CD4-positive, alpha-beta T cell treated with Interleukin-15 for 4 hours (primary cell): ENCODE data around the gene NMS.
"Not testable (repeated sequence)": the region's sequence is repeated elsewhere in the genome, so short reads cannot be mapped to it uniquely, and the experiment has no call there.

Experiments
- DNase-seq: peaks from one replicate; pipeline ENCODE4 v3.0.0-alpha.2; 2020; ENCODE audit warnings: low spot score

The NMS gene

GRCh38 chr2:100470182-100470581 is at the start of gene NMS:
NMS (plus strand) TSS chr2:100470482; CDS start chr2:100470489, 7 bp downstream.
- DNase-seq, result no peak

GRCh38 chr2:100422320-100423055 is 47.8 kb upstream of the NMS start:
- DNase-seq, result no peak

GRCh38 chr2:100423631-100424030 is 46.7 kb upstream of the NMS start:
- no peak for DNase-seq

GRCh38 chr2:100424277-100424875 is 45.9 kb upstream of the NMS start:
- DNase-seq, result no peak

GRCh38 chr2:100425107-100425506 is 45.2 kb upstream of the NMS start:
- DNase-seq, result no peak

GRCh38 chr2:100425573-100426383 is 44.5 kb upstream of the NMS start:
- no peak for DNase-seq

- DNase-seq, result no peak
Measured at GRCh38 chr2:100426384-100426720, 43.9 kb upstream of the NMS start.

GRCh38 chr2:100427111-100427510 is 43.2 kb upstream of the NMS start:
- no peak for DNase-seq

- DNase-seq, result peak; percentile 49
Measured at GRCh38 chr2:100427627-100428258, 42.5 kb upstream of the NMS start.

- no peak for DNase-seq
Measured at GRCh38 chr2:100429726-100430125, 40.6 kb upstream of the NMS start.

- DNase-seq, result no peak
Measured at GRCh38 chr2:100437751-100438150, 32.5 kb upstream of the NMS start.

- no peak for DNase-seq
Measured at GRCh38 chr2:100446696-100447095, 23.6 kb upstream of the NMS start.

GRCh38 chr2:100451092-100451491 is 19.2 kb upstream of the NMS start:
- DNase-seq, result no peak

- DNase-seq, result no peak
Measured at GRCh38 chr2:100451734-100452133, 18.5 kb upstream of the NMS start.

- no peak for DNase-seq
Measured at GRCh38 chr2:100453853-100454252, 16.4 kb upstream of the NMS start.

- DNase-seq, result not testable (repeated sequence)
Measured at GRCh38 chr2:100456357-100456756, 13.9 kb upstream of the NMS start.

- DNase-seq, result no peak
Measured at GRCh38 chr2:100460904-100461530, 9.3 kb upstream of the NMS start.

GRCh38 chr2:100470898-100471514 is 724 bp downstream of the NMS start:
- DNase-seq, result no peak

- DNase-seq, result no peak
Measured at GRCh38 chr2:100476606-100477005, 6.3 kb downstream of the NMS start.

GRCh38 chr2:100482741-100483140 is 12.5 kb downstream of the NMS start:
- no peak for DNase-seq

- DNase-seq, result no peak
Measured at GRCh38 chr2:100483895-100484294, 13.6 kb downstream of the NMS start.

- no peak for DNase-seq
Measured at GRCh38 chr2:100484390-100484789, 14.1 kb downstream of the NMS start.
